Endodermal cell (in vitro differentiated cells): ENCODE data around the gene ASH1L. TPM values are rescaled to one million over a fixed set of nuclear protein-coding genes. Genes with fewer than 3 reads are reported as not detected.
A peak's percentile ranks its signal among the peaks of the same experiment; 100 is the strongest.

ENCODE experiments used
- DNase-seq: peaks from one replicate; pipeline ENCODE4 v3.0.0-alpha.2; 2017
- H3K27ac ChIP-seq: 2 replicates; pipeline ENCODE4 v1.5.1; 2013; ENCODE audit warnings: mild to moderate bottlenecking, low read depth, low read length, moderate library complexity
- H3K27me3 ChIP-seq: 2 replicates; pipeline ENCODE4 v1.6.1; 2013; ENCODE audit warnings: mild to moderate bottlenecking, low read length, moderate library complexity; ENCODE audit not compliant: insufficient read depth, control insufficient read depth, poor library complexity, severe bottlenecking
- H3K36me3 ChIP-seq: 2 replicates; pipeline ENCODE4 v1.7.0; 2013; ENCODE audit warnings: mild to moderate bottlenecking, low read length, moderate library complexity; ENCODE audit not compliant: control insufficient read depth, insufficient read depth
- H3K4me1 ChIP-seq: one replicate; pipeline ENCODE4 v1.7.0; 2013; ENCODE audit warnings: low read length; ENCODE audit not compliant: control insufficient read depth, insufficient read depth
- H3K4me3 ChIP-seq: 2 replicates; pipeline ENCODE4 v1.5.1; 2013; ENCODE audit warnings: mild to moderate bottlenecking, low read length, moderate library complexity
- H3K9ac ChIP-seq: 2 replicates; pipeline ENCODE4 v1.6.1; 2013; ENCODE audit warnings: mild to moderate bottlenecking, low read length, moderate library complexity; ENCODE audit not compliant: poor library complexity, severe bottlenecking; ENCODE audit errors: extremely low read depth
- H3K9me3 ChIP-seq: 2 replicates; pipeline ENCODE4 v1.6.1; 2013; ENCODE audit warnings: mild to moderate bottlenecking, low read length, moderate library complexity; ENCODE audit not compliant: control insufficient read depth
- H3K27ac Mint-ChIP-seq: 2 replicates; pipeline ENCODE4 v1.8.0; 2020; ENCODE audit warnings: mixed read lengths
- H3K27me3 Mint-ChIP-seq: 2 replicates; pipeline ENCODE4 v1.8.0; 2021; ENCODE audit warnings: mild to moderate bottlenecking, mixed read lengths; ENCODE audit not compliant: insufficient read depth
- H3K36me3 Mint-ChIP-seq: 2 replicates; pipeline ENCODE4 v1.8.0; 2020; ENCODE audit warnings: low read depth, mixed read lengths
- H3K4me1 Mint-ChIP-seq: 2 replicates; pipeline ENCODE4 v1.8.0; 2020; ENCODE audit warnings: mixed read lengths
- H3K4me3 Mint-ChIP-seq: 2 replicates; pipeline ENCODE4 v1.8.0; 2020; ENCODE audit warnings: mild to moderate bottlenecking, moderate library complexity, mixed read lengths
- H3K9me3 Mint-ChIP-seq: 2 replicates; pipeline ENCODE4 v1.8.0; 2020; ENCODE audit warnings: mild to moderate bottlenecking, mixed read lengths
- WGBS, 2 experiments: methylation state at CpG; one replicate each; pipeline versions ENCODE4 v1.1.5 to v1.1.7; 2013; ENCODE audit warnings: missing lambda C conversion rate in 2 of 2, mixed read lengths in 1 of 2; ENCODE audit not compliant: insufficient coverage in 1 of 2, insufficient read length in 1 of 2; 5-methylcytosine and 5-hydroxymethylcytosine counted together
- total RNA-seq, 2 donors: library from RNA; stranded (reverse); fragmentation: NEBNext Ultra II Directional in 1 of 2; extraction: Animal tissue kit (Norgen Biotek cat#: 25700) in 1 of 2; gene quantifications; 2 replicates in 1 of 2; 3 replicates in 1 of 2; pipeline ENCODE4 v1.2.1, GENCODE V29; 2021
- TF ChIP-seq, protein P1 (sequence below): fragments of 200-600 bp; sonication (generic); conservative IDR thresholded peaks from 2 replicates; pipeline ENCODE4 v1.5.0; 2021; ENCODE audit warnings: antibody characterized with exemption, mild to moderate bottlenecking

Gene ASH1L
- total RNA-seq, 2 donors from 2014 or later = 34.5 to 37.0 TPM

DNA sequence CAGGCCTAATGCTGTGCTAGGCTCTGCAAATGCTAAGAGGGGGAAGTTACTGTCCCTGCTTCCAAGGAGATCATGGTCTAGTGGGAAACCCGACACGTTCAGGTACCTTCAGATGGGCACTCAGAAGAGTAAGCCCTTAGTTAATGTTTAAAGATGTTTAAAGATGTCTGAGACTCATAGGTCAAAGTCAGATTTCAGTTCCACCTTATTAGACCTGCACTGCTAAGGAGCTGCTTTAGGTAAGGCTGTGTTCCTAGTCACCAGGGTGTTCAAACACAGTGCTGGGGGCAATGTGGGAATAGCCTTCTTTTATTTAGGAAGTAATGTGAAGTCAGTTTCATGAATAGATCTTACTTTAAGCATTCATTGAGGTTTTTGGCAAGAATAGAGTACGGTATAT is 245.7 kb downstream of the ASH1L start:
- Histone ChIP-seq H3K9me3 (no peaks in the 10 kb centered on the region), H3K4me3 (no peak overlapping the region), H3K27ac (no peak overlapping the region), H3K36me3 (peaks cover 64% of the 10 kb centered on the region), H3K9ac (no peak overlapping the region), H3K27me3 (no peaks in the 10 kb centered on the region), H3K4me1 (peaks cover 1% of the 10 kb centered on the region)
- TF ChIP-seq, protein P1, sequence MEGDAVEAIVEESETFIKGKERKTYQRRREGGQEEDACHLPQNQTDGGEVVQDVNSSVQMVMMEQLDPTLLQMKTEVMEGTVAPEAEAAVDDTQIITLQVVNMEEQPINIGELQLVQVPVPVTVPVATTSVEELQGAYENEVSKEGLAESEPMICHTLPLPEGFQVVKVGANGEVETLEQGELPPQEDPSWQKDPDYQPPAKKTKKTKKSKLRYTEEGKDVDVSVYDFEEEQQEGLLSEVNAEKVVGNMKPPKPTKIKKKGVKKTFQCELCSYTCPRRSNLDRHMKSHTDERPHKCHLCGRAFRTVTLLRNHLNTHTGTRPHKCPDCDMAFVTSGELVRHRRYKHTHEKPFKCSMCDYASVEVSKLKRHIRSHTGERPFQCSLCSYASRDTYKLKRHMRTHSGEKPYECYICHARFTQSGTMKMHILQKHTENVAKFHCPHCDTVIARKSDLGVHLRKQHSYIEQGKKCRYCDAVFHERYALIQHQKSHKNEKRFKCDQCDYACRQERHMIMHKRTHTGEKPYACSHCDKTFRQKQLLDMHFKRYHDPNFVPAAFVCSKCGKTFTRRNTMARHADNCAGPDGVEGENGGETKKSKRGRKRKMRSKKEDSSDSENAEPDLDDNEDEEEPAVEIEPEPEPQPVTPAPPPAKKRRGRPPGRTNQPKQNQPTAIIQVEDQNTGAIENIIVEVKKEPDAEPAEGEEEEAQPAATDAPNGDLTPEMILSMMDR = no peak
- Mint-ChIP-seq H3K27ac (no peak overlapping the region), H3K9me3 (no peaks in the 10 kb centered on the region), H3K4me1 (peaks cover 16% of the 10 kb centered on the region), H3K4me3 (no peak overlapping the region), H3K27me3 (peaks cover 7% of the 10 kb centered on the region), H3K36me3 (peaks cover 49% of the 10 kb centered on the region)
- WGBS, 2 experiments = 96 to 97% methylated on average over 3 of the region's 3 CpGs
- DNase-seq = no peak

DNA sequence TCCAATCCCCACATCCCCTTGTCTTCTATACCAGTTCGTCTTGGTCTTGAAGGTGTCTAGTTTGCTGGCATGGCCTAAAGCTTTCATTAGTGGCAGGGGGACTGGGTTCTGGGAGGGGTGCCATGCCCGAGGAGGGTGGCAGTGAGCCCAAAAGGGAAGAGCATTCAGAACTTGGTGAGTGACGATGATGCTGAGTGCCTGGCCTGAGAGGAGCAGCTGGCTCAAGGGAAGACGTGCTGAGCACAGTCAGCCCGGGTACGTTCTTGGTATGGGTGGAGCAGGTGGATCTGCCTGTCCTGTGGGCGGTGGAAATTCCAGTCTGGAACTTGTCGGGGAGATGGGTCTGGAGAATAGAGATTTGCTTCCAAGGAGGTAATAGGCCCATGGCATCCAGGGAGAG is 249.3 kb downstream of the ASH1L start:
- no peak overlapping the region for H3K27ac Mint-ChIP-seq
- 92 to 94% methylated on average over 8 of the region's 8 CpGs for WGBS, 2 experiments
- H3K36me3 ChIP-seq = peaks cover 52% of the 10 kb centered on the region
- TF ChIP-seq, protein P1 = no peak
- H3K4me1 Mint-ChIP-seq = peaks cover 4% of the 10 kb centered on the region
- H3K9me3 Mint-ChIP-seq = no peaks in the 10 kb centered on the region
- no peak overlapping the region for H3K4me3 Mint-ChIP-seq
- H3K27me3 Mint-ChIP-seq = no peaks in the 10 kb centered on the region
- H3K4me3 ChIP-seq = no peak overlapping the region
- peaks cover 4% of the 10 kb centered on the region for H3K4me1 ChIP-seq
- peaks cover 55% of the 10 kb centered on the region for H3K36me3 Mint-ChIP-seq
- no peak overlapping the region for H3K27ac ChIP-seq
- H3K9me3 ChIP-seq = no peaks in the 10 kb centered on the region
- DNase-seq = peak; percentile 32
- H3K9ac ChIP-seq = no peak overlapping the region
- no peaks in the 10 kb centered on the region for H3K27me3 ChIP-seq

- Mint-ChIP-seq H3K27me3 (no peaks in the 10 kb centered on the region), H3K27ac (peak overlapping the region; percentile 98), H3K9me3 (no peaks in the 10 kb centered on the region), H3K4me1 (peaks cover 6% of the 10 kb centered on the region), H3K36me3 (peaks cover 35% of the 10 kb centered on the region), H3K4me3 (peak overlapping the region; percentile 95)
- no peaks in the 10 kb centered on the region for H3K27me3 ChIP-seq
- TF ChIP-seq, protein P1 = no peak
- WGBS, 2 experiments = 55 to 58% methylated on average over 4 to 11 of the region's 11 CpGs
- peaks cover 4% of the 10 kb centered on the region for H3K4me1 ChIP-seq
- H3K27ac ChIP-seq = peak overlapping the region; percentile 80
- H3K9me3 ChIP-seq = no peaks in the 10 kb centered on the region
- no peak for DNase-seq
- peak overlapping the region; percentile 99 for H3K4me3 ChIP-seq
- H3K36me3 ChIP-seq = peaks cover 31% of the 10 kb centered on the region
- H3K9ac ChIP-seq = peak overlapping the region; percentile 92
These were observed 253.1 kb downstream of the ASH1L start for GRCh38 chr1:155309423-155310021.
